GM12891 (cell line): ENCODE results near the gene RARB.

ENCODE experiments used
- DNase-seq: peaks from one replicate; pipeline ENCODE4 v3.0.0; 2011; ENCODE audit warnings: low spot score; ENCODE audit not compliant: insufficient read length
- FAIRE-seq: peaks from 2 replicates; lab custom pipeline; 2011; peaks lifted over from hg19 to GRCh38; lab: Jason Lieb, UNC
- PAX5 ChIP-seq: IDR thresholded peaks from 2 replicates; pipeline ENCODE4 v1.6.1; 2011; ENCODE audit warnings: low read length, moderate library complexity, mild to moderate bottlenecking; ENCODE audit not compliant: insufficient read depth, severe bottlenecking
- POLR2A ChIP-seq: IDR thresholded peaks from 2 replicates; pipeline ENCODE4 v1.6.1; 2011; ENCODE audit warnings: low read depth, low read length, control low read depth
- POLR2AphosphoS5 ChIP-seq: IDR thresholded peaks from 2 replicates; pipeline ENCODE4 v1.6.1; 2011; ENCODE audit warnings: low read depth, low read length, control low read depth
- POU2F2 ChIP-seq: IDR thresholded peaks from 2 replicates; pipeline ENCODE4 v1.6.1; 2011; ENCODE audit warnings: low read depth, mild to moderate bottlenecking, control low read depth, low read length, moderate library complexity
- SPI1 ChIP-seq: IDR thresholded peaks from 2 replicates; pipeline ENCODE4 v1.6.1; 2011; ENCODE audit warnings: low read depth, low read length, control low read depth
- TAF1 ChIP-seq: IDR thresholded peaks from 2 replicates; pipeline ENCODE4 v1.6.1; 2011; ENCODE audit warnings: low read depth, low read length, control low read depth

Gene RARB

GRCh38 chr3:25430287-25430934 is 2.3 kb downstream of the RARB start:
- no peak for TF ChIP-seq SPI1
- TF ChIP-seq TAF1 = no peak
- TF ChIP-seq PAX5 = no peak
- TF ChIP-seq POLR2AphosphoS5 = no peak
- TF ChIP-seq POU2F2 = no peak
- TF ChIP-seq POLR2A = no peak
- FAIRE-seq = no peak
- no peak for DNase-seq

DNA sequence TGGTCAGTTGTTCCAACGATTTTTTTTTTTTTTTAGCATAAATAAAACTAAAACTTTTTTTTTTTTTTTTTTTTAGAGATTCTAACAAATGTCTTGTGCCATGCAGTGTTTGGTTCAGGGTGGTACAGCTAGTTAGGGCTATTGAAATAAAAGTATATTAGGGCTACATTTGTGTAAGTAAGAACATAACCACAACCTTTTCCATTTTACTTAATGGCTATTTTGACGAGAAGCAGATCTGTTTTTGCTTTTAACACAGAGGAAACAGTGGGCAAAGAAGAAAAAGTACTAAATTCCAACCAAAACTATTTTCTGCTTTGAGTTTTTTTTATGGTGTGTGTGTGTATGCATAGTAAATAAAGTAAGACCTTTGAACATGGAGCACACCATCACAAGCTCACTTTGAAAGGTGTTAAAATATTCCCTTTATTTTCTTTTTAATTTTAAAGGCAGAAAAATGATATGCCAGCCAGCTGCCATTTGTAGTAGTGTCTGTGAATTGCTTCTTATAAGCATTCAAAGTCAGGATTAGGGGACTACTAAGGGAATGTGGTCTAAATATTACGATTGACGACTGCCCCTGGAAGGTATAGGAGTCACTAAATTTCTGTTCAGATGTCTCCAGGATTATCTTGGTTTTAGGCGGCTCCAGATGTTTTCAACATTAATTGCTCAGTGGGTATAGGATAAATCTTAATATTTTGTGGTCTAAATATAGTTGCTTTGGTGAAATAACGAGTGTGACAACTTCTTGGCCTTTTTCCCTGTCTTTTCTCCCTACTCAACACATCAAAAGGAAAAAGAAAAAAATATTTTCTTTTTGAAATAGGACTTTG is 3.1 kb downstream of the RARB start:
- FAIRE-seq (no peak), DNase-seq (no peak)
- TF ChIP-seq POU2F2 (no peak), POLR2AphosphoS5 (no peak), SPI1 (no peak), PAX5 (no peak), POLR2A (no peak), TAF1 (no peak)

- FAIRE-seq = no peak
- no peak for DNase-seq
- no peak for TF ChIP-seq POLR2A
- TF ChIP-seq POU2F2 = no peak
- no peak for TF ChIP-seq POLR2AphosphoS5
- no peak for TF ChIP-seq PAX5
- no peak for TF ChIP-seq SPI1
- TF ChIP-seq TAF1 = no peak
Observed at GRCh38 chr3:25432176-25432720, 4.2 kb downstream of the RARB start.

DNA sequence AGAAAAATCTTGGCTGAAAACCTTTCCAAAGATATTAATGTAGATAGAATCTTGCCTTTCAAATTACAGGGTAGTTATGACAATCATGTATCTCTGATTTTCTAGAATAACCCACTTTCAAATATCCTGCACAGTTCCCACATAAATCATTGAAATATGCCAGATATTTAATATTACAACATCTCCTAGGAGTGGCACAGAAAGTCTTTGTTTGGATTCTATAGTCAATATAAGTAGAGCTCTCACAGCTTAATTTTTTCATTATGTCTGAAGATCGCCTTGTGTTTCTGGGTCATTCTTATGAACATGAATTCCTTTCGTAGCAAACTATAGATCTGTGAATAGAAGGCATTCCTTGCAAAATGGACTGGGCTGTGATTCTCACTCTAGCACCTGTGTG is 5.0 kb downstream of the RARB start:
- no peak for FAIRE-seq
- no peak for DNase-seq
- TF ChIP-seq POLR2AphosphoS5 (no peak), POLR2A (no peak), SPI1 (no peak), POU2F2 (no peak), PAX5 (no peak), TAF1 (no peak)

- no peak for TF ChIP-seq POLR2A
- TF ChIP-seq POU2F2 = no peak
- no peak for TF ChIP-seq PAX5
- no peak for TF ChIP-seq POLR2AphosphoS5
- TF ChIP-seq TAF1 = no peak
- no peak for TF ChIP-seq SPI1
- DNase-seq (no peak), FAIRE-seq (no peak)
Observed at GRCh38 chr3:25433868-25434267, 5.8 kb downstream of the RARB start.

GRCh38 chr3:25437953-25438352 is 9.9 kb downstream of the RARB start:
- TF ChIP-seq POLR2A = no peak
- no peak for TF ChIP-seq PAX5
- TF ChIP-seq POU2F2 = no peak
- TF ChIP-seq TAF1 = no peak
- no peak for TF ChIP-seq SPI1
- TF ChIP-seq POLR2AphosphoS5 = no peak
- DNase-seq = no peak
- no peak for FAIRE-seq

DNA sequence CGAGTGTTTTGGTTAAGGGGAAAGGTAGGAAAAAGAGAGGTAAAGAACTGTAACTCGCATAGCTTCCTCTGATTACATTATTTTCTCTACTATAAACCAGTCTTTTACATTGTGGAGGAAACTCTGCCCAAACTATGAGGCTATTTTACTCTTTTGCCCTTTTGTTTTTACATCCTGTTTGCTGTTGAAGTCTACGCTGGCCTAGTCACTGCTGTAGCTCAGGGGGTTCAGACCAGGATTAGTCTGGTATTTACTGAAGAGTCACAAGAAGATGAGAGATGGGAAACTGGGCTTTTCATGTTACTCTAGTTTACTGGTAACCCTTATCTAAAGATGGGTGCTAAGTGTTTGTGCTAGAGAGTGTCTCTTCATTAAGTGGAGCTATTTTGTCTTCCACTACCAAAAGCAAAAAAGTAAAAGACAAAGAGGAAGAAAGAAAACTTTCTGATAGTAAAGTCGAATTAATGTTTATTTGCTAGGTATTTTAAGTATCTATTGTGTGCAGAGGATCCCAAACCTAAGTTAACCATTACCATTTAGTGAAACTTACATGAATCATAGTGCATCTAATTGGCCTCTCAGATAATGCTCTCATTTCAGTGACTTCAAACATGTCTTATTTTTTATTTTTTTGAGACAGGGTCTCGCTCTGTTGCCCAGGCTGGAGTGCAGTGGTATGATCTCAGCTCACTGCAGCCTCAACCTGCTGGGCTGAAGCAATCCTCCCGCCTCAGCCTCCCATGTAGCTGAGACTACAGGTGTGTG is 10.9 kb downstream of the RARB start:
- DNase-seq (no peak), FAIRE-seq (no peak)
- no peak for TF ChIP-seq PAX5
- TF ChIP-seq POLR2A = no peak

DNA sequence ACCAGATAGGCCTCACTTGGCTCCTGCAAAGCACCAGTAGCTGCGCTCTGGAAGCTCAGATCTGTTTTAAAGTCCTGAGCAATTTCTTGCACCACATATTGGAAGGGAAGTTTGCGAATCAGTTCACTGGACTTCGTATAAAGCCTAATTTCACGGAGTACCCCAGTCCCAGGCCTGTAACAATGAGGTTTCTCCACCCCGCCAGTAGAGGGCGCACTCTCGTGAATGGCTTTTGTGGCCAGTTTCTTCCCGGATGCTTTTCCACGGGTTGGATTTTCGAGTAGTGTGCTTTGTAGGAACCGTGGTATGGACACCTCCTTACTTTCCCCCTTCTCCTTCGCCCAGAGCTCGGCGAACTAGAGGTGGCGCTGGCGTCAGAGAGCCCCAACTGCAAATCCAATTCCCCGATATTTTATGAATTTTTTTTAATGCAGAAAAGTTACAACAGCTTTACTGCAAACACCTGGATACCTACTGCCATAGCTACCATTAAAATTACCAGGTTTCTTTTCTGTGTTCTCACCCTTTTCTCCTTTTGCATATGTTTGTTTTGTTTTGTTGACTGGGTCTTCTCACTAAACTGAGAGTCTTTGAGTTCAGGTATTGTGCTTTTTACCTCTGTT is 13.3 kb downstream of the RARB start:
- FAIRE-seq (no peak), DNase-seq (no peak)
- TF ChIP-seq SPI1 = no peak
- no peak for TF ChIP-seq PAX5
- TF ChIP-seq POLR2A = no peak
- no peak for TF ChIP-seq POU2F2
- TF ChIP-seq POLR2AphosphoS5 = no peak
- TF ChIP-seq TAF1 = no peak

GRCh38 chr3:25442486-25442885 is 14.4 kb downstream of the RARB start:
- FAIRE-seq = no peak
- TF ChIP-seq POLR2A (no peak), POLR2AphosphoS5 (no peak), SPI1 (no peak)
- no peak for DNase-seq
